Adrenal gland (tissue), 5 donors: ENCODE measurements around the gene HSBP1L1.

Source experiments
- CTCF ChIP-seq, 6 experiments: fragments of 450-650 bp in 4 of 6; fragments of 200-600 bp in 2 of 6; sonication (generic) in 1 of 6; IDR thresholded peaks; 1 replicate in 5 of 6; 2 replicates in 1 of 6; pipeline versions ENCODE4 v1.5.1 to v1.8.0; 2016 to 2021; ENCODE audit warnings: antibody characterized with exemption in 6 of 6, mild to moderate bottlenecking in 2 of 6, moderate library complexity in 1 of 6
- POLR2A ChIP-seq, 2 donors: fragments of 450-650 bp; IDR thresholded peaks; one replicate each; pipeline ENCODE4 v1.6.1; 2017; ENCODE audit warnings: antibody characterized with exemption in 2 of 2, mild to moderate bottlenecking in 2 of 2, moderate library complexity in 1 of 2
- donor health status: DM: no; HTN: no; CAD: no.

GRCh38 chr18:79932907-79933306, 31.5 kb upstream of the HSBP1L1 start:
- TF ChIP-seq CTCF (IDR thresholded peaks at IDR 0.05) = no peak
- no peak for TF ChIP-seq POLR2A (IDR thresholded peaks at IDR 0.05)
